Subcutaneous adipose tissue (tissue), 4 donors: ENCODE results near the gene ZDHHC4. TPM values are rescaled to one million over a fixed set of nuclear protein-coding genes. Genes with fewer than 3 reads are reported as not detected.

Experiments
- CTCF ChIP-seq: fragments of 450-650 bp; IDR thresholded peaks from one replicate; pipeline ENCODE4 v1.5.1; 2016; ENCODE audit warnings: low read depth, mild to moderate bottlenecking, control low read depth, antibody characterized with exemption, moderate library complexity
- total RNA-seq, 4 donors: library from RNA; depleted of rRNA; stranded (reverse); fragments of >200 nt; gene quantifications; one replicate each; pipeline ENCODE4 v1.1.0, GENCODE V29; 2016

Gene ZDHHC4
- total RNA-seq, 4 donors from 2014 or later = 39.8 to 62.2 (median 44.2) TPM

GRCh38 chr7:6600093-6600492 is 22.8 kb downstream of the ZDHHC4 start:
- TF ChIP-seq CTCF = no peak

- TF ChIP-seq CTCF = no peak
Measured at GRCh38 chr7:6604458-6604857, 27.2 kb downstream of the ZDHHC4 start.

- TF ChIP-seq CTCF = no peak
Measured at GRCh38 chr7:6606866-6607583, 29.8 kb downstream of the ZDHHC4 start.

GRCh38 chr7:6607651-6608051 is 30.4 kb downstream of the ZDHHC4 start:
- no peak for TF ChIP-seq CTCF

- no peak for TF ChIP-seq CTCF
Measured at GRCh38 chr7:6608081-6608480, 30.8 kb downstream of the ZDHHC4 start.

- no peak for TF ChIP-seq CTCF
Measured at GRCh38 chr7:6608794-6609193, 31.5 kb downstream of the ZDHHC4 start.

GRCh38 chr7:6612819-6613218 is 35.6 kb downstream of the ZDHHC4 start:
- TF ChIP-seq CTCF = no peak
